Measurements from ENCODE around the gene CTLA4.

The CTLA4 gene

GRCh38 chr2:203870481-203870880 lies 2.9 kb downstream of the CTLA4 start:
- H3K4me2 ChIP-seq (ENCODE audit: low read length): no peak overlapping the region

DNA sequence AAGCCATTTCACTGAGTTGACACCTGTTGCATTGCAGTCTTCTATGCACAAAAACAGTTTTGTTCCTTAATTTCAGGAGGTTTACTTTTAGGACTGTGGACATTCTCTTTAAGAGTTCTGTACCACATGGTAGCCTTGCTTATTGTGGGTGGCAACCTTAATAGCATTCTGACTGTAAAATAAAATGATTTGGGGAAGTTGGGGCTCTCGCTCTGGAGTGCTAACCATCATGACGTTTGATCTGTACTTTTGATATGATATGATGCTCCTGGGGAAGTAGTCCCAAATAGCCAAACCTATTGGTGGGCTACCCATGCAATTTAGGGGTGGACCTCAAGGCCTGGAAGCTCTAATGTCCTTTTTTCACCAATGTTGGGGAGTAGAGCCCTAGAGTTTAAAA lies 3.4 kb downstream of the CTLA4 start:
- Histone ChIP-seq H3K4me3 (ENCODE audit: low read depth, low read length, poor library complexity, severe bottlenecking) (no peak overlapping the region), H3K9me3 (ENCODE audit: low read length) (no peaks in the 10 kb centered on the region), H3K36me3 (ENCODE audit: insufficient read depth, low read length) (no peaks in the 10 kb centered on the region), H3K9ac (ENCODE audit: low read length) (no peak overlapping the region), H3K4me1 (ENCODE audit: insufficient read depth, low read length, severe bottlenecking) (no peaks in the 10 kb centered on the region), H3K4me2 (ENCODE audit: low read length) (no peak overlapping the region), H3K79me2 (ENCODE audit: insufficient read depth, low read length) (no peaks in the 10 kb centered on the region), H4K20me1 (ENCODE audit: insufficient read depth, low read length) (no peaks in the 10 kb centered on the region), H2AFZ (ENCODE audit: low read length) (no peak overlapping the region), H3F3A (ENCODE audit: insufficient read depth, low read length) (no peaks in the 10 kb centered on the region), H3K9me2 (ENCODE audit: low read depth, low read length) (no peaks in the 10 kb centered on the region), H3K27ac (ENCODE audit: low read depth, low read length, poor library complexity, severe bottlenecking) (no peak overlapping the region), H3K27me3 (ENCODE audit: insufficient read depth, low read length) (peaks cover 5% of the 10 kb centered on the region)
- TF ChIP-seq EZH2 (IDR thresholded peaks at IDR 0.05; ENCODE audit: borderline replicate concordance, low read length) (no peak), CTCF (IDR thresholded peaks at IDR 0.05; ENCODE audit: low read length) (no peak)

More at GRCh38 chr2:203870481-203870880, 2.9 kb downstream of the CTLA4 start:
- Histone ChIP-seq H3K9me3 (ENCODE audit: low read length) (no peaks in the 10 kb centered on the region), H3K27ac (ENCODE audit: low read depth, low read length, poor library complexity, severe bottlenecking) (no peak overlapping the region), H3F3A (ENCODE audit: insufficient read depth, low read length) (no peaks in the 10 kb centered on the region), H2AFZ (ENCODE audit: low read length) (no peak overlapping the region), H3K79me2 (ENCODE audit: insufficient read depth, low read length) (no peaks in the 10 kb centered on the region), H4K20me1 (ENCODE audit: insufficient read depth, low read length) (no peaks in the 10 kb centered on the region), H3K4me1 (ENCODE audit: insufficient read depth, low read length, severe bottlenecking) (no peaks in the 10 kb centered on the region), H3K4me3 (ENCODE audit: low read depth, low read length, poor library complexity, severe bottlenecking) (no peak overlapping the region), H3K36me3 (ENCODE audit: insufficient read depth, low read length) (no peaks in the 10 kb centered on the region), H3K27me3 (ENCODE audit: insufficient read depth, low read length) (peaks cover 5% of the 10 kb centered on the region), H3K9ac (ENCODE audit: low read length) (no peak overlapping the region), H3K9me2 (ENCODE audit: low read depth, low read length) (no peaks in the 10 kb centered on the region)
- TF ChIP-seq CTCF (IDR thresholded peaks at IDR 0.05; ENCODE audit: low read length): no peak
- TF ChIP-seq EZH2 (IDR thresholded peaks at IDR 0.05; ENCODE audit: borderline replicate concordance, low read length): no peak

GRCh38 chr2:203871371-203871983 lies 3.9 kb downstream of the CTLA4 start:
- H3K79me2 ChIP-seq (ENCODE audit: insufficient read depth, low read length): no peaks in the 10 kb centered on the region
- H2AFZ ChIP-seq (ENCODE audit: low read length): no peak overlapping the region
- H3K4me2 ChIP-seq (ENCODE audit: low read length): no peak overlapping the region
- H3K9me3 ChIP-seq (ENCODE audit: low read length): no peaks in the 10 kb centered on the region
- no peak overlapping the region for H3K9ac ChIP-seq (ENCODE audit: low read length)
- H3K4me3 ChIP-seq (ENCODE audit: low read depth, low read length, poor library complexity, severe bottlenecking): no peak overlapping the region
- H4K20me1 ChIP-seq (ENCODE audit: insufficient read depth, low read length): no peaks in the 10 kb centered on the region
- H3F3A ChIP-seq (ENCODE audit: insufficient read depth, low read length): no peaks in the 10 kb centered on the region
- no peaks in the 10 kb centered on the region for H3K36me3 ChIP-seq (ENCODE audit: insufficient read depth, low read length)
- H3K27ac ChIP-seq (ENCODE audit: low read depth, low read length, poor library complexity, severe bottlenecking): no peak overlapping the region
- no peaks in the 10 kb centered on the region for H3K4me1 ChIP-seq (ENCODE audit: insufficient read depth, low read length, severe bottlenecking)
- peaks cover 5% of the 10 kb centered on the region for H3K27me3 ChIP-seq (ENCODE audit: insufficient read depth, low read length)
- no peaks in the 10 kb centered on the region for H3K9me2 ChIP-seq (ENCODE audit: low read depth, low read length)
- TF ChIP-seq EZH2 (IDR thresholded peaks at IDR 0.05; ENCODE audit: borderline replicate concordance, low read length) (no peak), CTCF (IDR thresholded peaks at IDR 0.05; ENCODE audit: low read length) (no peak)

Measured in OCI-LY1 (cell line).